A172 (cell line): ENCODE results near the gene NELL1. TPM values are rescaled to one million over a fixed set of nuclear protein-coding genes. Genes with fewer than 3 reads are reported as not detected.
A peak's percentile ranks its signal among the peaks of the same experiment; 100 is the strongest.

ENCODE experiments used
- DNase-seq: peaks from one replicate; pipeline ENCODE4 v3.0.0-alpha.2; 2015; ENCODE audit warnings: low spot score
- total RNA-seq: library from RNA; depleted of rRNA; stranded (reverse); fragments of >200 nt; shearing (Covaris generic); gene quantifications from 2 replicates; pipeline ENCODE4 v1.2.3, GENCODE V29; 2014

Gene NELL1
- total RNA-seq, 1 experiment from 2014 or later: not detected

GRCh38 chr11:21481255-21481654 is 811.9 kb downstream of the NELL1 start:
- DNase-seq: no peak

DNA sequence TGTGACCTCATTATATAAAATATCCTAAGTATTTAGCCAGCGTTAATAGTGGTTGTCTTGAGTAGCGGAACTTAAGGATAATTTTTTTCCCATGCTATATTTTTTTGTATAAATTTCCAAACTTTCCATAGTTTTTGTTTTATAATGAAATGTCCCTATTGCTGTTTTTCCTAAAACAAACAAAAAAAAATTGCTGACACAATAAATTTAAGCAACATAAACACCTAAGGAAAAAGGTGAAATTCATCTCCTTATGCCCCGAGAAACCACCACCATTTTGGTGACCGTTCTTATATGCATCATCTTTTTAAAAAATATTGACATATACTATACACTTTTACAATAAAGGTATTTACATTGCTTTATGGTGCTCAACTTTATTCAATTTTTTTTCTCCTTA is 814.7 kb downstream of the NELL1 start:
- no peak for DNase-seq

DNA sequence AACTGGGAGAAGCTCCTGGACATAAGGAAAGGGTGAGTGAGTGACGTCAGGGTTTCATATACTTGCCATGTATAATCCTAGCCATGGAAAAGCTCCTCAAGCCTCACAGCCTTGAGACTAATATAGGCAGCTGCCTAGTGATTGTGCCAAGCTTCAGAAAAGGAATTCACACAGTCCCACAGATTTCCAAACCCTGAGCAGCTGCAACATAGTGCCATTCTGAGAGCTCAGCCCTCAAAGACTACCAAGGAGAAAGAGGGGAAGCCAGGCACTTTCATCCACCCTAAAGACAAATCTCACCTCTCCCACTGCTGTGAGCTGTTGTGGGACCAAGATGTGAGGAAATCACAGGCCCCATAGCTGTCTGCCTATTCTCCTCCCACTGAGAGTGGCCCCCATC is 815.6 kb downstream of the NELL1 start:
- no peak for DNase-seq

DNA sequence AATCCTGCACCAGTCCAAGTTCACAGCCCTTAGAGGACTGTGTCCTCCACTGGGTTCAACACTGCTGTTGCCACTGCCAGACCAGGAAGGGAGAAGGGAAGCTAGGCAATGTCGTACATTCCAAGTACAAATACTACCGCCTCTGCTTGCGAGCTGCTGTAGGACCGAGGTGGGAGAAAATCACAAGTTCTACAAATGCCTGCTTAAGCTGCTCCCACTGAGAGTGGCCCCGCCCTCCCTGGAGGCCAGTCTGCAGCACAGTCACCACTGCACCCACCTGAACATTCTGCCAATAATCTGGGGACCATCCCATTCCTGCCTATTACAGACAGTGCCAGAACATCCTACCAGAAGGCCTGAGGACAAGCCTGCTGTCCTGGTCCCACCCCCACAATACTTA is 816.0 kb downstream of the NELL1 start:
- no peak for DNase-seq

DNA sequence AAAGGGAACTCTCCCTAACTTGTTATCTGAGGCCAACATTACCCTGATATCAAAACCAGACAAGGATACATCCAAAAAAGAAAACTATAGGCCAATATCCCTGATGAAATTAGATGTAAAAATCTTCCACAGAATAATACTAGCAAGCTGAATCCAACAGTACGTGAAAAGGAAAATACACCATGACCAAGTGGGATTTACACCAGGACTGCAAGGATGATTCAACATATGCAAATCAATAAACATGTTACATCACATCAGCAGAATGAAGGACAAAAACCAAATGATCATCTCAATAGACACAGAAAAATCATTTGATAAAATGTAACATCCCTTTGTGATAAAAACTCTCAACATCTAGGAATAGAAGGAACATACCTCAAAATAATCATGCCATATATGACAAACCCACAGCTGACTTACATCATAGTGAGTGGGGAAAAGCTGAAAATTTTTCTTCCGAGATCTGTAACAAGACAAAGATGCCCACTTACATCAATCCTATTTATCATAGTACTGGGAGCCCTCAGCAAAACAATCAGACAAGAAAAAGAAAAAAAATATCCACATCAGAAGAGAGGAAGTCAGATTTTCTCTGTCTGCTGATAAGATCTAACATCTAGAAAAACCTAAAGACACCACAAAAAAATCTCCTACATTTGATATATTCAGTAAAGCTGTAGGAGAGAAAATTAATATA is 820.2 kb downstream of the NELL1 start:
- no peak for DNase-seq

- no peak for DNase-seq
Measured at GRCh38 chr11:21492931-21493330, 823.5 kb downstream of the NELL1 start.

- DNase-seq: no peak
Measured at GRCh38 chr11:21494946-21495345, 825.6 kb downstream of the NELL1 start.

DNA sequence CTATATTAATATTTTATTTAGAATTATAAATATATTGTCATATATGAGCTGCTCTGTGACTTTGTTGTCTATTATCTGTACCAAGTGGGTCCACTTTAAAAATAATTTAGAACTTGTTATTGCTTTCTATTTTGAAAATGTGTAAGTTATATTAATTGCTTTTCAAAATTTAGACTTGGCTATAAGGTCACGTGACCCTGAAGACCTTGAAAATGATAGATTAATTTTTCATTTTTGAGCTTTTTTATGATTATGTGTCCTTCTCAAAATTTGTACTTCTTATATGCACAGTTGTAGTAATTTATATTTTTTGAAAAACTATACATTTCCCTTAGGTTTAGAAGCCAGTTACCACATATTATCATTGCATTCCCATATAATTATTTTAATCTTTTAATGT is 826.5 kb downstream of the NELL1 start:
- no peak for DNase-seq

DNA sequence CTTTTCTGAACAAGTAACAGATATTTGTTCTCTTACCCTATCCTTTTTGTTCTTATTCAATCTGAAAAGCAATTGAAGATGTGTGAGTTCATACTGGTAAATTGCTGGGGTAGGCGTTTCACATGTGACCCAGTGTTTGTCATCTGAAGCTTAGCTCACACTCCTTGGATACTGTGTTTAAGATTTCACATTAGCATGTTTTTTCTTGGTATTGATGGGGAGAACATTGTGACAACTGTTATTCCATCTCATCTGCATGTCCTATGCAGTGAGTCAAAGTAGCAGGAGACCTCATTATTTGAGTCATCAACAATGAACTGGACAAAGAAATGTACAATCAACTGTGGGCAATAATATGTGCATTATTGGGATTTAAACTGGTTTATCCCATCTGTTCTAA is 831.9 kb downstream of the NELL1 start:
- DNase-seq: no peak

- DNase-seq: no peak
Measured at GRCh38 chr11:21505070-21505469, 835.7 kb downstream of the NELL1 start.

GRCh38 chr11:21511835-21512440 is 842.6 kb downstream of the NELL1 start:
- DNase-seq: peak; percentile 29

- DNase-seq: no peak
Measured at GRCh38 chr11:21514316-21514715, 844.9 kb downstream of the NELL1 start.

GRCh38 chr11:21520244-21520643 is 850.9 kb downstream of the NELL1 start:
- DNase-seq: no peak

DNA sequence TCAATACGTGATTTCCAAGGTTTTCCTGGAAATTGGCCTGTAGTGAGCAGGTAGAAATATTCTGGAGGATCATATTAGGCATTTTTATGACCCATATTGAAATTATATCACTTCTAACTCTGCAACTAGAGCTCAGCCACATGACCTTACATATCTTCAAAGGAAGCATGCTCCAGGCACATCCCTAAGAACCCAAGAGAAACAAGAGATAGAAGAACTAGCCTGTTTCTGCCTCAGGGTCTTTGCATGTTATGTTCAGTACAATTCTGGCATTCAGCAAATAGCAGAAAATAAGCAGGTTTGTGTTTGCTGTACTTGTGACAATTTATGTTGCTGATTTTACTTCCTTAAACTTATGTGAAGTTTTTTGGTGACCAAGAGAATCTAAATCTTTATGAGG is 859.8 kb downstream of the NELL1 start:
- DNase-seq: no peak

DNA sequence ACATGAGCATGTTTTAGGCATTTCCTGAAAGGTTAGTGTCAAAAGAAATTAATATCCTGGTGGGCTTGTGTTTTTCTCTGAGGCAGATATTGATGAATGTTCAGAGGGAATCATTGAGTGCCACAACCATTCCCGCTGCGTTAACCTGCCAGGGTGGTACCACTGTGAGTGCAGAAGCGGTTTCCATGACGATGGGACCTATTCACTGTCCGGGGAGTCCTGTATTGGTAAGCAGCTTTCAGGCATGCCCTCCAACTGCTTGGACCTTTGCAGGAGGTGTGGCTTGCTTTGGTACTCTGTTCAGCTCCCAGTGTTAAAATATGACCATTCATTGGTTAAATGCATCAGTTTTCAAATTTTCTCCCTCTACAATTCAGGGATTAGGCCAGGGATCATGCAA is 864.9 kb downstream of the NELL1 start:
- DNase-seq: no peak

- no peak for DNase-seq
Measured at GRCh38 chr11:21537980-21538379, 868.6 kb downstream of the NELL1 start.

- no peak for DNase-seq
Measured at GRCh38 chr11:21541187-21541751, 871.9 kb downstream of the NELL1 start.

- no peak for DNase-seq
Measured at GRCh38 chr11:21543901-21544300, 874.5 kb downstream of the NELL1 start.

GRCh38 chr11:21545699-21546098 is 876.3 kb downstream of the NELL1 start:
- DNase-seq: no peak

- no peak for DNase-seq
Measured at GRCh38 chr11:21546703-21547102, 877.3 kb downstream of the NELL1 start.

GRCh38 chr11:21552911-21553310 is 883.5 kb downstream of the NELL1 start:
- no peak for DNase-seq

DNA sequence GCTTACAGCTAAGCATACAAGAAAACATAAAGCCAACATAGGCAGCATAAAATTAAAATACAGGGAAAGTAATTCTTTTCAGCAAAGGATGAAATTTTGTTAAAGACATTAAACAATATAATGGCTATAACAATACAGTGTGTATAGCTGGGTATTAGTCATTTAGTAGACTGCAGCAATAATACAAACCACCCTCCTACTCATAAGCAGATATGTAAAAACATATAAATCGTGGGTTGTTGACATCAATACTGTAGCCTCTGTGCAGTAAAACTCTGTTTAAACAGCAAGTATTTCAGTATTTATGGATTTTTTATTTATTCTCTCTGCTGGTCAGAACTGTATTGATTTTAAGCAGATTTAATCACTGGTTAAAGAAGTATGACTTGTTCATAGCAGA is 884.4 kb downstream of the NELL1 start:
- no peak for DNase-seq

GRCh38 chr11:21554284-21554683 is 884.9 kb downstream of the NELL1 start:
- no peak for DNase-seq

DNA sequence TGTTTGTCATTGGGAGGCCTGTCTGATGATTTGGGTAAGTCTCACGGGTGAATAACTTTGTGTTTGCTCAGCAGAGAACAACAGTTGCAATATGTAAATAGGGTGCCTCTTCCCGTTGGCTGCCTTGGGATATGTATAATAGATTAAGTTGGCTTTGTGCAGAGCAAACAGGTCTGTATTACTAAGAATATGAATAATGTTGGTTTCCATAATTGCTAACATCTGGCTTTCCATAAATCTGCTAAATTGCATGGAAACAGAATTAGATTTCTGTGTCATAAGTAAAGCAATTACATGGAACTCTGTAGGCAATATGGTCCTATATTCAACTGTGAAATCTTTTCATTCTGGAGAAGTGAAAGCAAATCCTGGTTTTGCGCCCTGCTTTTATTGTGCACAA is 887.5 kb downstream of the NELL1 start:
- DNase-seq: no peak
